Smooth muscle cell (in vitro differentiated cells): Measurements from ENCODE around the gene C20orf204. TPM values are rescaled to one million over a fixed set of nuclear protein-coding genes. Genes with fewer than 3 reads are reported as not detected.

ENCODE experiments used
- DNase-seq: peaks from one replicate; lab custom pipeline; 2025; ENCODE audit not compliant: unreplicated experiment; lab: John Stamatoyannopoulos, UW
- H2AFZ ChIP-seq: fragments of 200-600 bp; sonication (generic); 2 replicates; pipeline ENCODE4 v1.6.0; 2016; ENCODE audit warnings: antibody characterized with exemption, low read depth, mild to moderate bottlenecking
- H3F3A ChIP-seq: fragments of 200-600 bp; sonication (generic); 2 replicates; pipeline ENCODE4 v1.6.0; 2017; ENCODE audit warnings: antibody characterized with exemption, low read depth
- H3K27ac ChIP-seq: fragments of 200-600 bp; sonication (generic); 2 replicates; pipeline ENCODE4 v1.5.1; 2016; ENCODE audit warnings: low read depth, mild to moderate bottlenecking
- H3K27me3 ChIP-seq: fragments of 200-600 bp; sonication (generic); 2 replicates; pipeline ENCODE4 v1.6.1; 2016; ENCODE audit warnings: low read depth, mild to moderate bottlenecking
- H3K36me3 ChIP-seq: fragments of 200-600 bp; sonication (generic); 2 replicates; pipeline ENCODE4 v1.5.1; 2016; ENCODE audit warnings: low read depth
- H3K4me1 ChIP-seq: fragments of 200-600 bp; sonication (generic); 2 replicates; pipeline ENCODE4 v1.5.1; 2016; ENCODE audit warnings: low read depth
- H3K4me2 ChIP-seq: fragments of 200-600 bp; sonication (generic); 2 replicates; pipeline ENCODE4 v1.6.0; 2016; ENCODE audit warnings: mild to moderate bottlenecking
- H3K4me3 ChIP-seq: fragments of 200-600 bp; sonication (generic); 2 replicates; pipeline ENCODE4 v1.5.1; 2016; ENCODE audit warnings: mild to moderate bottlenecking
- H3K79me2 ChIP-seq: fragments of 200-600 bp; sonication (generic); 2 replicates; pipeline ENCODE4 v1.6.0; 2016; ENCODE audit warnings: low read depth, mild to moderate bottlenecking
- H3K9ac ChIP-seq: fragments of 200-600 bp; sonication (generic); 2 replicates; pipeline ENCODE4 v1.6.0; 2016; ENCODE audit warnings: low read depth
- H3K9me3 ChIP-seq: fragments of 200-600 bp; sonication (generic); replicated peaks from 2 replicates; pipeline ENCODE4 v1.5.1; 2016; ENCODE audit warnings: low read depth
- H4K20me1 ChIP-seq: fragments of 200-600 bp; sonication (generic); 2 replicates; pipeline ENCODE4 v1.6.0; 2016; ENCODE audit warnings: low read depth
- WGBS: methylation state at CpG from one replicate; pipeline ENCODE4 v1.1.7; 2016; ENCODE audit warnings: low lambda C conversion rate; 5-methylcytosine and 5-hydroxymethylcytosine counted together
- polyA plus RNA-seq: library from polyadenylated mRNA; unstranded; fragments of >200 nt; fragmentation: Nextera tagmentation; extraction: Ambion mirVana; gene quantifications from 2 replicates; pipeline ENCODE4 v1.2.1, GENCODE V29; 2016
- total RNA-seq: library from RNA; depleted of rRNA; stranded (reverse); fragments of >200 nt; gene quantifications from 2 replicates; pipeline ENCODE4 v1.2.3, GENCODE V29; 2014
- TF ChIP-seq, protein P1 (sequence below): fragments of 200-600 bp; sonication (generic); IDR thresholded peaks from 2 replicates; pipeline ENCODE4 v1.5.1; 2017; ENCODE audit warnings: borderline replicate concordance, mild to moderate bottlenecking, antibody characterized with exemption; ENCODE audit not compliant: insufficient read depth, poor library complexity, severe bottlenecking

C20orf204 gene
- total and polyA plus RNA-seq, 2 experiments from 2014 or later = 0.09 to 0.87 TPM

DNA sequence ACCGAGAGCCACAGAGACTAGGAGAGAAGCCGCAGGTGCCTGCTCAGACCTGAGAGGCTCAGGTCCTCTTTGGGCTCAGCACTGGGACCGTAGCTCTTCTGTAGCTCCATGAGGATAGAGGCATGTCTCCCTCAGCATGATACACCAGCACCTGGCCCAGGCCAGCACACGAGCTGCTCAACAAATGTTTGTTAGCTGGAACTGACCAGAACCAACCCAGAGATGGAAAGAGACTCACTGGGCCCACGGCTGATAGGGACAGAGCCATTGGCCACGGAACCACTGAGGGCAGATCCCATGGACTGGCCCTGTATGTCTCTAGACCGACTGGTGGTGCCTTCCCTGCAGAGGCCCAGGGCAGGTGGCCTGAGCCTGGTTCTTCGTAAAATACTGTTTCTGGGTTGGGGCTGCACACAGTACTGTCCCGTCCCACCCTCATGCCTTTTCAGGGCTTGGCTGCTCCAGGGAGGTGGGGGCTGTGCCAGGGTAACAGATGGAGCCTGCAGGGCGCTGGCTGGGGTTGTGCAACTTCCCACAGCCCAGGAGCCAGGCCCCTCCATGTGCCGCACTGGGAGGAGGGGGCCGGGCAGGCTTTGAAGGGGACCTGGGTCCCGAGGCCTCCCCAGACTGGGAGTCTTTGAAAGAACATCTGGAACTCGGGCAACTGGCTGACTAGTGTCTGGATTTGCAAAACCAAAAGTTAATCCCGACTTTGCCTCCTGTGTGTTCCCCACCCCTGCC, 5.2 kb downstream of the C20orf204 start:
- Histone ChIP-seq H3K4me3 (no peak overlapping the region), H3K27me3 (peaks cover 41% of the 10 kb centered on the region), H3K27ac (no peak overlapping the region), H3K9me3 (no peaks in the 10 kb centered on the region), H3F3A (peaks cover 6% of the 10 kb centered on the region), H2AFZ (no peak overlapping the region), H3K36me3 (no peaks in the 10 kb centered on the region), H3K9ac (no peak overlapping the region), H3K79me2 (no peaks in the 10 kb centered on the region), H3K4me2 (peak overlapping the region; percentile 97), H3K4me1 (peaks cover 10% of the 10 kb centered on the region), H4K20me1 (no peaks in the 10 kb centered on the region)
- no peak for DNase-seq
- whole genome bisulfite sequencing = 78% methylated on average over 15 of the region's 15 CpGs
- TF ChIP-seq, protein P1, sequence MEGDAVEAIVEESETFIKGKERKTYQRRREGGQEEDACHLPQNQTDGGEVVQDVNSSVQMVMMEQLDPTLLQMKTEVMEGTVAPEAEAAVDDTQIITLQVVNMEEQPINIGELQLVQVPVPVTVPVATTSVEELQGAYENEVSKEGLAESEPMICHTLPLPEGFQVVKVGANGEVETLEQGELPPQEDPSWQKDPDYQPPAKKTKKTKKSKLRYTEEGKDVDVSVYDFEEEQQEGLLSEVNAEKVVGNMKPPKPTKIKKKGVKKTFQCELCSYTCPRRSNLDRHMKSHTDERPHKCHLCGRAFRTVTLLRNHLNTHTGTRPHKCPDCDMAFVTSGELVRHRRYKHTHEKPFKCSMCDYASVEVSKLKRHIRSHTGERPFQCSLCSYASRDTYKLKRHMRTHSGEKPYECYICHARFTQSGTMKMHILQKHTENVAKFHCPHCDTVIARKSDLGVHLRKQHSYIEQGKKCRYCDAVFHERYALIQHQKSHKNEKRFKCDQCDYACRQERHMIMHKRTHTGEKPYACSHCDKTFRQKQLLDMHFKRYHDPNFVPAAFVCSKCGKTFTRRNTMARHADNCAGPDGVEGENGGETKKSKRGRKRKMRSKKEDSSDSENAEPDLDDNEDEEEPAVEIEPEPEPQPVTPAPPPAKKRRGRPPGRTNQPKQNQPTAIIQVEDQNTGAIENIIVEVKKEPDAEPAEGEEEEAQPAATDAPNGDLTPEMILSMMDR = no peak

GRCh38 chr20:64041781-64042053, 5.7 kb downstream of the C20orf204 start:
- 56% methylated on average over 9 of the region's 11 CpGs for WGBS
- Histone ChIP-seq H4K20me1 (no peaks in the 10 kb centered on the region), H2AFZ (no peak overlapping the region), H3K36me3 (no peaks in the 10 kb centered on the region), H3F3A (peaks cover 6% of the 10 kb centered on the region), H3K79me2 (no peaks in the 10 kb centered on the region), H3K9ac (no peak overlapping the region), H3K4me3 (peak overlapping the region; percentile 57), H3K27ac (no peak overlapping the region), H3K4me2 (peak overlapping the region; percentile 97), H3K4me1 (peaks cover 10% of the 10 kb centered on the region), H3K9me3 (no peaks in the 10 kb centered on the region), H3K27me3 (peaks cover 41% of the 10 kb centered on the region)
- DNase-seq = no peak
- TF ChIP-seq, protein P1 = no peak

DNA sequence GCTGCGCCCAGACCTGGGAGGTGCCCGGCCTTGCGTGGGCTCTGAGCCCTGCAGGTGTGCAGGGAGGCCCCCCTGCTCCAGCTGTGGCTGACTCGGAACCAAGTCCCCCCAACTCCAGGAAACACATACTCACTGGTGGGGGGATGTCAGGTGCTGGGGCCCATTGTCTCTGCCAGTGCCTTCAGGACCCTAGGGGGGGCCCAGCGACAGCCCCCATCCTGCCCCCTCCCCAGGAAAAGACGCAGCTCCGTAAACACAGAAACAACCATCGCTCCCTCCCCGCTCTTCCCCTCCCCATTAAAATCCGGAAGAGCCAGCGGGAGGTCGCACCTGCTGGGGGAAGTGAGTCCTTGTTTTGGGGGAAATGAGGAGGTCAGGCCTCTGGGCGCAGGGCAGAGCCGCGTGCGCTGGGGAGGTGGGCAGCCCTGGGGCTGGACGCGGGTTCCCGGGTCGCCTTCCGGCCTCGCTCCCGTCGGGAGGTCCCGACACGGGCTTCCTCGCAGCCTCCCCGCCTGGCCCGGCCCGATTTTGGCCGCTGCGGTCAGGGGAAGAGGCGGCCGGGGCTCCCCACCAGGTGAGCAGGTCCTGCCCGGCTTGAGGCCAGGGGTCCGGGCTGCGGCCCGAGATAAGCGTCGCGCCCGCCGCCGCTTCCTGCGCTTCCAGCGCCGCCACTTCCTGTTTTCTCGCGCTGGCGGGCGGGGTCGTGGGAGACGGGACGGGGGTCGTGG, 6.2 kb downstream of the C20orf204 start:
- no peaks in the 10 kb centered on the region for H3K79me2 ChIP-seq
- peaks cover 10% of the 10 kb centered on the region for H3K4me1 ChIP-seq
- no peak overlapping the region for H3K9ac ChIP-seq
- H3K9me3 ChIP-seq = no peaks in the 10 kb centered on the region
- DNase-seq = no peak
- no peaks in the 10 kb centered on the region for H4K20me1 ChIP-seq
- TF ChIP-seq, protein P1 = no peak
- peaks cover 43% of the 10 kb centered on the region for H3K27me3 ChIP-seq
- no peaks in the 10 kb centered on the region for H3K36me3 ChIP-seq
- peak overlapping the region; percentile 97 for H3K4me2 ChIP-seq
- no peak overlapping the region for H2AFZ ChIP-seq
- peak overlapping the region; percentile 57 for H3K4me3 ChIP-seq
- no peak overlapping the region for H3K27ac ChIP-seq
- 10% methylated on average over 47 of the region's 55 CpGs for WGBS
- peaks cover 6% of the 10 kb centered on the region for H3F3A ChIP-seq

DNA sequence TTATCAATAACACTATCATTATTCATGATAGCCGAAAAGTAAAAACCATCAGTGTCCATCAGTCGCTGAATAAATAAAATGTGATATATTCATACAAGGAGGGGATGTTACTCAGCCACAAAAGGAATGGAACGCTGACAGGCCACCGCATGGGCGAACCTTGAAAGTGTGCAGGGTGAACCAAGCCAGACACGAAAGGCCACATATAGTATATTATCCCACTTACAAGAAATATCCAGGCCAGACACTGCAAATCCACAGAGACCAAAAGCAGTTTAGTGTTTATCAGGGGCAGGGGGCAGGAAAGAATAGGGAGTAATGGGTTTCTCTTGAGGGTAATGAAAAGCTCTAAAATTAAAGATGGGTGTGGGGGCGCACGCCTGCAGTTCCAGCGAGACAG, 7.8 kb downstream of the C20orf204 start:
- Histone ChIP-seq H3K27ac (no peak overlapping the region), H4K20me1 (peaks cover 6% of the 10 kb centered on the region), H3K79me2 (no peaks in the 10 kb centered on the region), H3F3A (peaks cover 6% of the 10 kb centered on the region), H3K36me3 (no peaks in the 10 kb centered on the region), H2AFZ (no peak overlapping the region), H3K9me3 (no peaks in the 10 kb centered on the region), H3K4me2 (no peak overlapping the region), H3K4me3 (no peak overlapping the region), H3K4me1 (peaks cover 10% of the 10 kb centered on the region), H3K27me3 (peaks cover 33% of the 10 kb centered on the region), H3K9ac (no peak overlapping the region)
- DNase-seq = no peak
- TF ChIP-seq, protein P1 = no peak
- WGBS = 94% methylated on average over 9 of the region's 9 CpGs
